Activated B cell treated with CpG ODN at 0.5 μM for 24 hours (primary cell): ENCODE data around the gene MSH3. TPM values are rescaled to one million over a fixed set of nuclear protein-coding genes. Genes with fewer than 3 reads are reported as not detected.

Experiments
- ATAC-seq: fragments of 200-7000 bp; cut with Tn5 transposase; one replicate; pipeline ENCODE4 v1.10.0; 2021; ENCODE audit warnings: low read depth, mild to moderate bottlenecking, moderate library complexity
- CTCF ChIA-PET: fragments of 350-600 bp; sonication (Branson Sonifier 250); formaldehyde crosslinking; loops from one replicate; lab custom pipeline; 2021; ENCODE audit warnings: antibody characterized with exemption; lab: Charles Lee
- POLR2A ChIA-PET: fragments of 350-600 bp; sonication (Branson Sonifier 250); formaldehyde crosslinking; loops from one replicate; lab custom pipeline; 2021; ENCODE audit warnings: antibody characterized with exemption; lab: Charles Lee
- DNase-seq: peaks from one replicate; pipeline ENCODE4 v3.0.0; 2022
- H3K27ac Mint-ChIP-seq: one replicate; pipeline ENCODE4 v1.8.0; 2020; ENCODE audit warnings: mixed read lengths
- H3K27me3 Mint-ChIP-seq: one replicate; pipeline ENCODE4 v1.8.0; 2021; ENCODE audit warnings: mixed read lengths
- H3K36me3 Mint-ChIP-seq: one replicate; pipeline ENCODE4 v1.8.0; 2021; ENCODE audit warnings: low read depth, mixed read lengths
- H3K4me1 Mint-ChIP-seq: one replicate; pipeline ENCODE4 v1.8.0; 2021; ENCODE audit warnings: mixed read lengths
- H3K4me3 Mint-ChIP-seq: one replicate; pipeline ENCODE4 v1.8.0; 2020; ENCODE audit warnings: mild to moderate bottlenecking, mixed read lengths
- H3K9me3 Mint-ChIP-seq: one replicate; pipeline ENCODE4 v1.8.0; 2020; ENCODE audit warnings: mixed read lengths
- CTCF ChIP-seq: fragments of 200-600 bp; IDR thresholded peaks from one replicate; pipeline ENCODE4 v1.8.0; 2022; ENCODE audit warnings: antibody characterized with exemption, mild to moderate bottlenecking
- intact Hi-C: fragments of 100-400 bp; cut with micrococcal nuclease; formaldehyde crosslinking; loops from one replicate; pipeline ENCODE4 v1.15.1; 2024
- total RNA-seq: library from RNA; stranded (reverse); gene quantifications from 2 replicates; pipeline ENCODE4 v1.2.3, GENCODE V29; 2022

Gene MSH3
- total RNA-seq, 1 donor from 2014 or later, result 24.0 TPM

GRCh38 chr5:80672140-80672736 is 17.8 kb downstream of the MSH3 start:
- Mint-ChIP-seq H3K4me3 (no peak overlapping the region), H3K9me3 (no peaks in the 10 kb centered on the region), H3K4me1 (peaks cover 19% of the 10 kb centered on the region), H3K27ac (no peak overlapping the region), H3K36me3 (peaks cover 69% of the 10 kb centered on the region), H3K27me3 (no peaks in the 10 kb centered on the region)
- intact Hi-C loops, result loop anchor here (1.0 kb wide), 4 partner anchors 17 to 581 kb away; no protein-coding TSS in a partner anchor
- POLR2A ChIA-PET, result interaction anchor here (1.0 kb wide), 1 partner anchor 18 kb away, joined by 3 read pairs; the partner anchor contains the start of gene MSH3
- peak; percentile 61 for TF ChIP-seq CTCF
- ATAC-seq (no peak), DNase-seq (no peak)
- CTCF ChIA-PET, result interaction anchor here (0.7 to 1.8 kb wide), 9 partner anchors 11 to 580 kb away, joined by 3 to 13 read pairs (median 5); partner anchors contain the start of genes DHFR and MSH3

- ChIA-PET CTCF (no interaction called here), POLR2A (no interaction called here)
- ATAC-seq (no peak), DNase-seq (no peak)
- intact Hi-C loops, result no loop called here
- Mint-ChIP-seq H3K4me1 (peaks cover 3% of the 10 kb centered on the region), H3K36me3 (peaks cover 65% of the 10 kb centered on the region), H3K9me3 (no peaks in the 10 kb centered on the region), H3K4me3 (no peak overlapping the region), H3K27ac (no peak overlapping the region), H3K27me3 (no peaks in the 10 kb centered on the region)
- no peak for TF ChIP-seq CTCF
These were observed 22.3 kb downstream of the MSH3 start for GRCh38 chr5:80676706-80677105.

- DNase-seq, result no peak
- no peak overlapping the region for H3K4me3 Mint-ChIP-seq
- CTCF ChIA-PET, result interaction anchor here (1.4 to 1.5 kb wide), 2 partner anchors 422 to 613 kb away, joined by 5 to 9 read pairs; no protein-coding TSS in a partner anchor
- TF ChIP-seq CTCF, result no peak
- ATAC-seq, result no peak
- no peaks in the 10 kb centered on the region for H3K9me3 Mint-ChIP-seq
- no peak overlapping the region for H3K27ac Mint-ChIP-seq
- no peaks in the 10 kb centered on the region for H3K27me3 Mint-ChIP-seq
- peaks cover 4% of the 10 kb centered on the region for H3K4me1 Mint-ChIP-seq
- intact Hi-C loops, result loop anchor here (1.0 kb wide), 3 partner anchors 422 to 613 kb away; no protein-coding TSS in a partner anchor
- peaks cover 52% of the 10 kb centered on the region for H3K36me3 Mint-ChIP-seq
- POLR2A ChIA-PET, result no interaction called here
These were observed 32.3 kb downstream of the MSH3 start for GRCh38 chr5:80686757-80687156.

- no peak for DNase-seq
- intact Hi-C loops, result loop anchor here (1.0 kb wide), 1 partner anchor 476 kb away; no protein-coding TSS in a partner anchor
- ATAC-seq, result no peak
- Mint-ChIP-seq H3K4me1 (peaks cover 4% of the 10 kb centered on the region), H3K4me3 (no peak overlapping the region), H3K9me3 (no peaks in the 10 kb centered on the region), H3K36me3 (peaks cover 37% of the 10 kb centered on the region), H3K27me3 (no peaks in the 10 kb centered on the region), H3K27ac (no peak overlapping the region)
- TF ChIP-seq CTCF, result no peak
- POLR2A ChIA-PET, result no interaction called here
- CTCF ChIA-PET, result interaction anchor here (1.5 kb wide), 1 partner anchor 505 kb away, joined by 4 read pairs; no protein-coding TSS in a partner anchor
These were observed 34.4 kb downstream of the MSH3 start for GRCh38 chr5:80688648-80689420.

- intact Hi-C loops, result no loop called here
- ATAC-seq, result no peak
- no peak for DNase-seq
- Mint-ChIP-seq H3K9me3 (no peaks in the 10 kb centered on the region), H3K4me3 (no peak overlapping the region), H3K27me3 (no peaks in the 10 kb centered on the region), H3K27ac (no peak overlapping the region), H3K4me1 (peaks cover 4% of the 10 kb centered on the region), H3K36me3 (peaks cover 31% of the 10 kb centered on the region)
- ChIA-PET CTCF (no interaction called here), POLR2A (no interaction called here)
- TF ChIP-seq CTCF, result no peak
These were observed 35.2 kb downstream of the MSH3 start for GRCh38 chr5:80689627-80690026.
